DMS153 (cell line): ENCODE results near the gene DKK3.

Source experiments
- DNase-seq: peaks from one replicate; lab custom pipeline; 2025; lab: John Stamatoyannopoulos, UW

DKK3 gene

GRCh38 chr11:11940551-11940950, 67.9 kb downstream of the DKK3 start:
- DNase-seq = no peak

- no peak for DNase-seq
Measured at GRCh38 chr11:11937957-11938356, 70.5 kb downstream of the DKK3 start.

- no peak for DNase-seq
Measured at GRCh38 chr11:11937433-11937832, 71.0 kb downstream of the DKK3 start.

- no peak for DNase-seq
Measured at GRCh38 chr11:11935536-11935935, 72.9 kb downstream of the DKK3 start.

GRCh38 chr11:11931461-11932055, 76.9 kb downstream of the DKK3 start:
- DNase-seq = no peak

- no peak for DNase-seq
Measured at GRCh38 chr11:11929920-11930319, 78.5 kb downstream of the DKK3 start.

- no peak for DNase-seq
Measured at GRCh38 chr11:11923828-11924227, 84.6 kb downstream of the DKK3 start.

- no peak for DNase-seq
Measured at GRCh38 chr11:11916981-11917399, 91.4 kb downstream of the DKK3 start.

- no peak for DNase-seq
Measured at GRCh38 chr11:11915625-11916024, 92.8 kb downstream of the DKK3 start.

- DNase-seq = no peak
Measured at GRCh38 chr11:11913395-11913794, 95.0 kb downstream of the DKK3 start.
